ENCODE measurements around the gene TMEM123.
"Not testable (repeated sequence)": the region's sequence is repeated elsewhere in the genome, so short reads cannot be mapped to it uniquely, and the experiment has no call there.

Gene TMEM123

GRCh38 chr11:102449651-102450570 lies 2.7 kb downstream of the TMEM123 start:
- peak overlapping the region; percentile 28 for H3K27ac Mint-ChIP-seq
- H3K36me3 Mint-ChIP-seq = peaks cover 35 to 50% of the 10 kb centered on the region in 2 donors
- no peaks in the 10 kb centered on the region for H3K9me3 Mint-ChIP-seq
- H3K27me3 Mint-ChIP-seq = no peaks in the 10 kb centered on the region
- DNase-seq (no peak), ATAC-seq (replicated peaks) (no peak)
- H3K4me3 Mint-ChIP-seq = peak overlapping the region; percentile 95 to 98
- H3K4me1 Mint-ChIP-seq = peaks cover 46 to 81% of the 10 kb centered on the region in 2 donors

GRCh38 chr11:102448869-102449224 lies 3.7 kb downstream of the TMEM123 start:
- Mint-ChIP-seq H3K27ac (peak overlapping the region; percentile 75), H3K9me3 (peaks cover 0 to under 1% of the 10 kb centered on the region in 2 donors), H3K27me3 (no peaks in the 10 kb centered on the region), H3K4me3 (peak overlapping the region; percentile 37 to 40), H3K4me1 (peaks cover 44 to 76% of the 10 kb centered on the region in 2 donors), H3K36me3 (peaks cover 42 to 58% of the 10 kb centered on the region in 2 donors)
- DNase-seq (no peak), ATAC-seq (replicated peaks) (no peak)

GRCh38 chr11:102447941-102448868 lies 4.4 kb downstream of the TMEM123 start:
- no peaks in the 10 kb centered on the region for H3K27me3 Mint-ChIP-seq
- no peak for ATAC-seq (replicated peaks)
- H3K36me3 Mint-ChIP-seq = peaks cover 47 to 65% of the 10 kb centered on the region in 2 donors
- H3K4me3 Mint-ChIP-seq = peak overlapping the region; percentile 37 to 40
- peaks cover 46 to 80% of the 10 kb centered on the region in 2 donors for H3K4me1 Mint-ChIP-seq
- peaks cover 0 to 2% of the 10 kb centered on the region in 2 donors for H3K9me3 Mint-ChIP-seq
- H3K27ac Mint-ChIP-seq = peak overlapping the region; percentile 77
- no peak for DNase-seq

GRCh38 chr11:102447193-102447592 lies 5.4 kb downstream of the TMEM123 start:
- Mint-ChIP-seq H3K27me3 (no peaks in the 10 kb centered on the region), H3K27ac (peak overlapping the region; percentile 77), H3K4me1 (peaks cover 52 to 84% of the 10 kb centered on the region in 2 donors), H3K36me3 (peaks cover 51 to 75% of the 10 kb centered on the region in 2 donors), H3K9me3 (peaks cover 0 to 2% of the 10 kb centered on the region in 2 donors), H3K4me3 (peak overlapping the region; percentile 36 to 46)
- no peak for DNase-seq
- ATAC-seq (replicated peaks) = peak; percentile 62 to 68

GRCh38 chr11:102446606-102447005 lies 6.0 kb downstream of the TMEM123 start:
- DNase-seq (no peak), ATAC-seq (replicated peaks) (no peak)
- H3K27ac Mint-ChIP-seq = no peak overlapping the region
- H3K9me3 Mint-ChIP-seq = peaks cover 0 to 2% of the 10 kb centered on the region in 2 donors
- H3K27me3 Mint-ChIP-seq = no peaks in the 10 kb centered on the region
- no peak overlapping the region for H3K4me3 Mint-ChIP-seq
- H3K36me3 Mint-ChIP-seq = peaks cover 49 to 73% of the 10 kb centered on the region in 2 donors
- peaks cover 53 to 88% of the 10 kb centered on the region in 2 donors for H3K4me1 Mint-ChIP-seq

- H3K9me3 Mint-ChIP-seq; DNase-seq; H3K27ac Mint-ChIP-seq; ATAC-seq (replicated peaks); H3K27me3 Mint-ChIP-seq; H3K4me3 Mint-ChIP-seq: not testable (repeated sequence)
- Mint-ChIP-seq H3K36me3 (peaks cover 53 to 78% of the 10 kb centered on the region in 2 donors), H3K4me1 (peaks cover 61 to 88% of the 10 kb centered on the region in 2 donors)
Observed at GRCh38 chr11:102444693-102445092, 7.9 kb downstream of the TMEM123 start.

- Mint-ChIP-seq H3K36me3 (peaks cover 55 to 79% of the 10 kb centered on the region in 2 donors), H3K4me1 (peaks cover 58 to 86% of the 10 kb centered on the region in 2 donors)
- DNase-seq; H3K4me3 Mint-ChIP-seq; H3K27ac Mint-ChIP-seq; H3K9me3 Mint-ChIP-seq; ATAC-seq (replicated peaks); H3K27me3 Mint-ChIP-seq: not testable (repeated sequence)
Observed at GRCh38 chr11:102444142-102444541, 8.4 kb downstream of the TMEM123 start.

- Mint-ChIP-seq H3K4me1 (peaks cover 41 to 78% of the 10 kb centered on the region in 2 donors), H3K36me3 (peaks cover 47 to 75% of the 10 kb centered on the region in 2 donors)
- not testable (repeated sequence) for H3K9me3 Mint-ChIP-seq; ATAC-seq (replicated peaks); H3K27ac Mint-ChIP-seq; H3K27me3 Mint-ChIP-seq; H3K4me3 Mint-ChIP-seq; DNase-seq
Observed at GRCh38 chr11:102439063-102439363, 13.6 kb downstream of the TMEM123 start.

- Mint-ChIP-seq H3K4me3 (no peak overlapping the region), H3K27me3 (no peaks in the 10 kb centered on the region), H3K9me3 (peaks cover 0 to 2% of the 10 kb centered on the region in 2 donors), H3K36me3 (peaks cover 47 to 74% of the 10 kb centered on the region in 2 donors), H3K4me1 (peaks cover 37 to 77% of the 10 kb centered on the region in 2 donors), H3K27ac (no peak overlapping the region)
- no peak for ATAC-seq (replicated peaks)
- DNase-seq = no peak
Observed at GRCh38 chr11:102438311-102439062, 14.1 kb downstream of the TMEM123 start.

- peaks cover 32 to 77% of the 10 kb centered on the region in 2 donors for H3K4me1 Mint-ChIP-seq
- H3K9me3 Mint-ChIP-seq = peaks cover 0 to 6% of the 10 kb centered on the region in 2 donors
- peaks cover 52 to 74% of the 10 kb centered on the region in 2 donors for H3K36me3 Mint-ChIP-seq
- DNase-seq (no peak), ATAC-seq (replicated peaks) (no peak)
- H3K27me3 Mint-ChIP-seq = no peaks in the 10 kb centered on the region
- H3K4me3 Mint-ChIP-seq = no peak overlapping the region
- H3K27ac Mint-ChIP-seq = no peak overlapping the region
Observed at GRCh38 chr11:102437727-102438126, 14.8 kb downstream of the TMEM123 start.

- no peak overlapping the region for H3K4me3 Mint-ChIP-seq
- DNase-seq (no peak), ATAC-seq (replicated peaks) (no peak)
- no peaks in the 10 kb centered on the region for H3K27me3 Mint-ChIP-seq
- H3K4me1 Mint-ChIP-seq = peaks cover 31 to 77% of the 10 kb centered on the region in 2 donors
- peak overlapping the region; percentile 59 for H3K27ac Mint-ChIP-seq
- peaks cover 4 to 10% of the 10 kb centered on the region in 2 donors for H3K9me3 Mint-ChIP-seq
- H3K36me3 Mint-ChIP-seq = peaks cover 56 to 75% of the 10 kb centered on the region in 2 donors
Observed at GRCh38 chr11:102436976-102437375, 15.6 kb downstream of the TMEM123 start.

GRCh38 chr11:102436561-102436960 lies 16.0 kb downstream of the TMEM123 start:
- Mint-ChIP-seq H3K4me1 (peaks cover 33 to 77% of the 10 kb centered on the region in 2 donors), H3K4me3 (no peak overlapping the region), H3K36me3 (peaks cover 59 to 77% of the 10 kb centered on the region in 2 donors), H3K27ac (no peak overlapping the region), H3K27me3 (no peaks in the 10 kb centered on the region), H3K9me3 (peaks cover 6 to 12% of the 10 kb centered on the region in 2 donors)
- ATAC-seq (replicated peaks) = no peak
- DNase-seq = no peak

GRCh38 chr11:102435688-102436087 lies 16.9 kb downstream of the TMEM123 start:
- H3K4me3 Mint-ChIP-seq = no peak overlapping the region
- H3K27ac Mint-ChIP-seq = peak overlapping the region; percentile 1

More at GRCh38 chr11:102435688-102436087, 16.9 kb downstream of the TMEM123 start:
- no peak for ATAC-seq (replicated peaks)
- peaks cover 9 to 12% of the 10 kb centered on the region in 2 donors for H3K9me3 Mint-ChIP-seq
- peaks cover 31 to 75% of the 10 kb centered on the region in 2 donors for H3K4me1 Mint-ChIP-seq
- DNase-seq = no peak
- peaks cover 56 to 76% of the 10 kb centered on the region in 2 donors for H3K36me3 Mint-ChIP-seq
- no peaks in the 10 kb centered on the region for H3K27me3 Mint-ChIP-seq

Measured in stimulated activated naive B cell treated with anti-CD40 and anti-IgM and Interleukin-4, amounts not matched to agents 10 μg/mL and 1 μg/mL and 100 μg/mL, for 72 hours (primary cell).